Panc1 (cell line): ENCODE measurements around the gene DDX17. TPM values are rescaled to one million over a fixed set of nuclear protein-coding genes. Genes with fewer than 3 reads are reported as not detected.

Experiments
- ATAC-seq: fragments of 200-7000 bp; cut with Tn5 transposase; 2 replicates; pipeline ENCODE4 v1.9.1; 2020; ENCODE audit warnings: mild to moderate bottlenecking, moderate library complexity
- BruUV-seq: library from RNA; stranded (reverse); fragments of 400-500 nt; replicated peaks from 2 replicates; lab custom pipeline; 2021; lab: Mats Ljungman, UMichigan
- CTCF ChIA-PET: fragments of 300-600 bp; sonication (Branson Sonifier 250); formaldehyde crosslinking; loops from one replicate; lab custom pipeline; 2022; ENCODE audit warnings: antibody characterized with exemption; lab: Charles Lee
- POLR2A ChIA-PET: fragments of 300-600 bp; sonication (Branson Sonifier 250); formaldehyde crosslinking; loops from one replicate; lab custom pipeline; 2022; ENCODE audit warnings: antibody characterized with exemption; lab: Charles Lee
- DNase-seq: peaks from one replicate; pipeline ENCODE4 v3.0.0-alpha.2; 2010; ENCODE audit warnings: low read depth, low spot score
- H3K27ac ChIP-seq: 2 replicates; pipeline ENCODE4 v1.5.1; 2011; ENCODE audit warnings: mild to moderate bottlenecking, low read length, inconsistent platforms
- H3K27me3 ChIP-seq: fragments of 200-500 bp; sonication (Bioruptor generic); 2 replicates; pipeline ENCODE4 v1.6.0; 2014; ENCODE audit warnings: low read length, inconsistent platforms; ENCODE audit not compliant: control insufficient read depth, insufficient read depth
- H3K36me3 ChIP-seq: fragments of 200-500 bp; sonication (Bioruptor generic); 2 replicates; pipeline ENCODE4 v1.5.1; 2014; ENCODE audit warnings: inconsistent platforms, mild to moderate bottlenecking, low read length, moderate library complexity; ENCODE audit not compliant: control insufficient read depth, insufficient read depth
- H3K4me1 ChIP-seq: 2 replicates; pipeline ENCODE4 v1.5.1; 2011; ENCODE audit warnings: inconsistent platforms, mild to moderate bottlenecking, low read length, moderate library complexity; ENCODE audit not compliant: control insufficient read depth, insufficient read depth
- H3K4me3 ChIP-seq, 2 experiments: 2 replicates each; pipeline ENCODE4 v1.5.1; 2011 to 2012; ENCODE audit warnings: low read depth in 2 of 2, low read length in 2 of 2, mild to moderate bottlenecking in 2 of 2, inconsistent platforms in 1 of 2, moderate library complexity in 1 of 2
- H3K9me3 ChIP-seq: fragments of 200-500 bp; sonication (Bioruptor generic); 2 replicates; pipeline ENCODE4 v1.5.1; 2014; ENCODE audit warnings: low read depth, mild to moderate bottlenecking, inconsistent platforms, low read length, moderate library complexity; ENCODE audit not compliant: control insufficient read depth, insufficient read depth
- CTCF ChIP-seq: fragments of 450-650 bp; IDR thresholded peaks from 2 replicates; pipeline ENCODE4 v1.5.1; 2017; ENCODE audit warnings: mild to moderate bottlenecking
- POLR2AphosphoS5 ChIP-seq: IDR thresholded peaks from 2 replicates; pipeline ENCODE4 v1.6.1; 2012; ENCODE audit warnings: mild to moderate bottlenecking, low read depth, low read length, moderate library complexity
- REST ChIP-seq, 2 experiments: IDR thresholded peaks; 2 replicates each; pipeline ENCODE4 v1.6.1; 2011 to 2012; ENCODE audit warnings: low read depth in 2 of 2, control low read depth in 1 of 2, low read length in 1 of 2, mild to moderate bottlenecking in 1 of 2, moderate library complexity in 1 of 2; ENCODE audit not compliant: insufficient read depth in 1 of 2
- SIN3A ChIP-seq: IDR thresholded peaks from 2 replicates; pipeline ENCODE4 v1.6.1; 2012; ENCODE audit warnings: low read depth, mild to moderate bottlenecking, low read length, moderate library complexity, borderline replicate concordance; ENCODE audit not compliant: insufficient read depth
- TCF7L2 ChIP-seq: IDR thresholded peaks from 2 replicates; pipeline ENCODE4 v1.6.1; 2011; ENCODE audit warnings: mild to moderate bottlenecking, low read depth, low read length, inconsistent platforms
- in situ Hi-C: cut with HindIII; loops from 2 replicates; pipeline ENCODE4 v1.10.0; 2016; ENCODE audit warnings: low sequenced_read_pairs, low pct_unique_long_range_greater_than_20kb
- intact Hi-C: fragments of 100-400 bp; cut with micrococcal nuclease; formaldehyde crosslinking; loops from one replicate; pipeline ENCODE4 v1.10.0; 2022; ENCODE audit not compliant: unreplicated experiment
- total RNA-seq: library from RNA; stranded (reverse); gene quantifications from one replicate; pipeline ENCODE4 v1.2.1, GENCODE V29; 2021; ENCODE audit not compliant: unreplicated experiment

DDX17 gene
- total RNA-seq, 1 experiment from 2014 or later = 277 TPM

GRCh38 chr22:38501797-38502672 lies 4.1 kb downstream of the DDX17 start:
- peaks cover 49% of the 10 kb centered on the region for H3K36me3 ChIP-seq
- no peak overlapping the region for H3K27ac ChIP-seq
- no peaks in the 10 kb centered on the region for H3K9me3 ChIP-seq
- H3K4me1 ChIP-seq = peaks cover 8% of the 10 kb centered on the region; the same call in 1 of the 2 replicates
- POLR2A ChIA-PET = interaction anchor here (0.6 kb wide), 1 partner anchor 78 kb away, joined by 3 read pairs; no protein-coding TSS in a partner anchor
- CTCF ChIA-PET = no interaction called here
- intact Hi-C loops = no loop called here
- DNase-seq (no peak), ATAC-seq (no peak)
- TF ChIP-seq SIN3A = no peak
- no peak for TF ChIP-seq POLR2AphosphoS5
- no peak for TF ChIP-seq TCF7L2
- no peak for TF ChIP-seq REST (IDR thresholded peaks at IDR 0.05; ENCODE audit: insufficient read depth in 1 of 2, low read depth in 2 of 2, low read length in 1 of 2)
- TF ChIP-seq CTCF = no peak
- no peak overlapping the region for H3K4me3 ChIP-seq
- no peaks in the 10 kb centered on the region for H3K27me3 ChIP-seq
- no TSS peak for BruUV-seq
- in situ Hi-C loops = no loop called here

GRCh38 chr22:38497869-38498268 lies 8.2 kb downstream of the DDX17 start:
- no peak for TF ChIP-seq TCF7L2
- TF ChIP-seq SIN3A = no peak
- no peak for TF ChIP-seq REST (IDR thresholded peaks at IDR 0.05; ENCODE audit: insufficient read depth in 1 of 2, low read depth in 2 of 2, low read length in 1 of 2)
- TF ChIP-seq POLR2AphosphoS5 = no peak
- TF ChIP-seq CTCF = no peak
- Histone ChIP-seq H3K36me3 (peaks cover 62% of the 10 kb centered on the region), H3K4me3 (no peak overlapping the region), H3K9me3 (no peaks in the 10 kb centered on the region), H3K27me3 (no peaks in the 10 kb centered on the region), H3K4me1 (peaks cover 2% of the 10 kb centered on the region), H3K27ac (no peak overlapping the region)
- ChIA-PET POLR2A (no interaction called here), CTCF (no interaction called here)
- in situ Hi-C loops = no loop called here
- no TSS peak for BruUV-seq
- DNase-seq = no peak
- intact Hi-C loops = no loop called here
- ATAC-seq = no peak
